SW 1271 (cell line): ENCODE data around the gene ZFYVE1.
"Not testable (repeated sequence)": the region's sequence is repeated elsewhere in the genome, so short reads cannot be mapped to it uniquely, and the experiment has no call there.

Experiments
- DNase-seq, 2 experiments: peaks; one replicate each; lab custom pipeline; 2025; lab: John Stamatoyannopoulos, UW

The ZFYVE1 gene

DNA sequence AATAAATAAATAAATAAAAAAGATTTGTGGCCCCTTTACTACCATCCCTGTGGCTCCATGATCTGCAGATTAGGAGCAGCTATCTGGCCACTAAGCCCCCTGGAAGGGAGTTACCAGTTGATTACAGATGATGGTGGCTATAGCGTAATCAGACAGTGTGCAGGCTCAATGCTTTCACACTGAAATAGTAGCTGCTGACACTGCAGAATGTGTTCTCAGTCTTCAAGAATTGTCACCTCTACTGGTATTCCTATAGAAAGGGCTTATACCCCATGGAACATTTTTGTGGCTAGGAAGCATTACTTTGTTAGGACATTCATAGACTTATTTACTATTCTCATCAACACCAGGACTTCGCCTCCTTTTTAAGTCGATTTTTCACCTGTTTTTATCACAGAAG, 69.7 kb downstream of the ZFYVE1 start:
- no peak for DNase-seq

DNA sequence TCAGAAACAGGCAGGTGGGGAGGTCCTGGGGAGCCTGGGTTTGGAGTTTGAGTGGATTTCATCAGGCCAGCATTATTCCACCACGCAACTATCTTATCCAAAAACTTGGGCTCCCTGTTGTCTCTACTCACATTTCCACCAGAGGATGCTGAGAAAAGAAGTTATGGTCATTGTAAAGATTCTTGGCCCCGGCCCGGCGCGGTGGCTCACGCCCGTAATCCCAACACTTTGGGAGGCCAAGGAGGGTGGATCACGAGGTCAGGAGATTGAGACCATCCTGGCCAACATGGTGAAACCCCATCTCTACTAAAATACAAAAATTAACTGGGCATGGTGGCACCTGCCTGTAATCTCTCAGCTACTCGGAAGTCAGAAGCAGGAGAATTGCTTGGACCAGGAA, 70.2 kb downstream of the ZFYVE1 start:
- DNase-seq = not testable (repeated sequence)

DNA sequence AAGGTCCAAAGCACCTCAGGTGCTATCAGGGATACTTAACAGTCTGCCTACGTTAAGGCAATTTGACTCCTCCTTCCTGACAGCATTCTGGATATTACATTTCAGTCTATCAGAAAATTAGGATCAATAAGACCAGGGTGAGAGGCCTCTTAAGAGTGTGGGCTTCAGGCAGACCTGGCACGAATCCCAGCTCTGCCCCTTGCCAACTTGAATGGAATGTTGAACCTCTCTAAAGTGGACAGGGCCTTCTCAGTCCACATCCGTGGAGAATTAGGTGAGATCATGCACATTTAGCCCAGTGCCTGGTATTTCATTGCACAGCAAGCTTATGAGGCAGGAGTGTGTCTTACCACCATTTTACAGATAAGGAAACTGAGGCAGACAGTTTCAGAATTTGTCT, 74.7 kb downstream of the ZFYVE1 start:
- no peak for DNase-seq

DNA sequence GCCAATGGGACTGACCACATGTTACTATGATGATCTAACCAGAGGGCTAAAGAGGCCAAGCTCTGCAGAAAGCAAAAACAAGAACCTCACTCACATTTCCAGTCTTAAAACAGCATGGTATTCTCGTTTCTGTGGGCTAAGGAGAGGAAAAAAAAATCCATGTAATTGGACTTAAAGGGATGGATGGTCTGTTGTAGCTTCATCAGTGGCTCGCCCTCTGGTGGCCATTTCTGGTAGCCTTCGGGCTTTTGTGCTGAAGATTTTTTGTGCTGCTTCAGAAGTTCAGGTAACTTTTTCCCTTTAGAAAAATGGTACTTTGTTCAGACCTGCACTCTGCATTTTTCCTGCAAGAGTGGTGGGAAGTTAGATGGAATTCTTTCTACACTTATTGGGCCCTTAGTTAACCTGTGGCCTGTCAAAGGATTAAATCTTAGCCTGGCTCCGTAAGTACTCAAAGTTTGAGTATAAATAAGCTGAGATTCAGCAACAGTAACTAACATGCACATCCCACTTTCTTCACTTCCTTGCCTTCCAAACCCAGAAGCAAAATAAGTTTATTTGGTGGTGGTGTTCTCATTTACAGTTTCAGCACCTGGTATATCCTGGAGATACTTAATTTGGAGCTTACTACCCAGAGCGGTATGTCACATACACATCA, 78.3 kb downstream of the ZFYVE1 start:
- DNase-seq = peak in 1 of 2 experiments; percentile 50

DNA sequence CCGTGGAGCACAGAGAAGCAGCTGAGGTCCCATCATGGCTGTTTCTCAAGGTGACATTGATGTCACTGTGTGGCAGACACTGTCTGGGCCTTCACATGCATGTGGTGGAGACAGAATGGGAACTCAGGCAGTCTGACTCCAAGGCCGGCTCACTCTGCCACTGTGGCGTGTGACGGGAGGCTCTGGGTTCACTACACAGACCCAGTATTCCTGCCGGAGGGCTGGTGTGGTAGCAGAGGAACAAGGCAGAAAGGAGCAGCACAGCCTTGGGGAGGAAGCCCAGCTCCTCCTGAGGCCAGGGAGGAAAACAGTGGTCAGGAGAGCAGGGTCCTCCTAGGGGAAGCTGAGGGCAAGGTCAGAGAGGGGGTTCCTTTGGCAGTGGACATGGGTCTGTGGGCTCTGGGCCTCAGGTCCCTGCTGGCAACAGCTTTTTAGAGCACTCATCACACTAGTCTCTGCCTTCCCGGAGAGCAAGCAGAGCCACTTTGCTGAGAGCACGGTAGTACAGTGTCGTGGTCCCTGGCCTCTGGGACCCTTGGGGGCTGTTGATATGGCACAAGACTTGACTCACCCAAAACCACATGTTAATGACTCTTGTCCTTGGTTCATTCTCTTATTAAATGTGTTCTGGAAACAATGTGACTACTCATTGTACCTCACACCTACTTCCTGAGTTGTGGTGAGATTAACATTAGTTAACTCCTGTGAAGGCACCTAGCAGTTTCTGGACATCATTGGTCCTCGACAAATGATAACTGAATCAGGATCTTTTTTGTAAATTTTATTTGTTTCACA, 79.3 kb downstream of the ZFYVE1 start:
- no peak for DNase-seq

DNA sequence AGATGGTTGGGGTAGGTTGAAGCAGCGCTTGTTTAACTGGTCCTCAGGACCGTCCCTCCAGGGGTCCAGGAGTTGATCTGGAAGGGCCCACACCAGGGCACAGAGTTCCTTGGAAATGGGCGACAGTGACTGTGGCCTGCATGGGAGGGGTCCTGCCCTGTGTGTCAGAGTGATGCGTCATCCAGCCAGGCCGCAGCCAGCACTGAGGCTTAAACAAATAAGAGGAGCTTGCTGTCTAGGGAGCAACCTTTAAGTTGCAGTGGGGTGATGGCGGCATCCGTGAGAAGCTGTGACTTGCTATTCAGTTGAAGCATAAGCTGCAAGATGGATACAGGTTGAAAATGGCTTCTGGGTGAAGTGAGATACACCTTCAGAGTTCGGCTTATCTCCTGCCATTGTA, 80.4 kb downstream of the ZFYVE1 start:
- DNase-seq = no peak

DNA sequence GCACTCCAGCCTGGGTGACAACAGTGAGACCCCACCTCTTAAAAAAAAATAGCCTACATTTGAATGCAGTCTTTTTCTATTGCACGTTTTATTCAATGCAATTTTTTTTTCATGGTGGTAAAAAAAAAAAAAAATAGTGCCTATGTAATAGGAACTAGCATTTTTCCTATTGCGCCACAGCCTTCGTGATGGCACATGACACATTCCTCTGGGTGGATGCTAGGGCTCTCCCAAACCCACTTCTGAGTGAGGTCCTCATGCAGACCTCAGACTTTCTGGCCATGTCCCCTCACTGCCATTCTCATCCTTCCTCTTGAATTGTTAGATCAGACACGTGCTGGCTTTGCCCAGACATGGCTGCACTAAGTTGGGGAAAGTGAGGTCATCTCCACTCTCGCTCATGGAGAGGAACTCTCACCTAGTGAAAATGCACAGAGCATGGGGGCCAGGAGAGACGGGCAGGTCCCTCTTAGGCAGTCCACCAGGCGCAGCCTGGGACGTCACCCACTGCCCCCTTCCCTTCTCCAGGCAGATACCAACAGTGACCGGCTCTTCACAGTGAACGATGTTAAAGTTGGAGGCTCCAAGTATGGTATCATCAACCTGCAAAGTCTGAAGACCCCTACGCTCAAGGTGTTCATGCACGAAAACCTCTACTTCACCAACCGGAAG, 81.4 kb downstream of the ZFYVE1 start:
- no peak for DNase-seq

DNA sequence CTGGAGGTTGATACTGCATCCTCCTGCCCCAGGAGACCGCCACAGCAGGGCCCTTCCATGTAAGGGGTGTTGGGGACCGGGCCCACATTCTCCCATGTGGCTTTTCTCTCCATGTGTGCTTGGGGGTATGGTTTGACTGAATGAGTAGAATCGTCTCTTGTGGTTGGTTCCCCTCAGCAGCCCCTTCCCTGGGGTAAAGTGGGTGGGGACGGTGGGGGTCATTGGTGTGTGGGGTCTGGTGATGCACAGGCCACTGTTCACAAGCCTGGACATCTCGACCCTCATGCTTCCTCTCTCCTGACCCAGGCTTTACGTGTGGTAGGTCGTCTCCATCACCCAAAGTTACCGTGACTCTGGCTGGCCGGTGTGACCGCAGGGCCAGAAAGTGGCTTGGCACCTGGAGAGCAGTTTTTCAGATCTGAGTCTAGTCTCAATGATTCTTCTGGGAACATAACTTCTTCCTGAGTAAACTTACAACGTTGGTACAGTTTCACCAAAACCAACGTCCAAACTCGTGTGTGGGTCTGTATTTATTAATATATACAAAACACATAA, 83.0 kb downstream of the ZFYVE1 start:
- no peak for DNase-seq

DNA sequence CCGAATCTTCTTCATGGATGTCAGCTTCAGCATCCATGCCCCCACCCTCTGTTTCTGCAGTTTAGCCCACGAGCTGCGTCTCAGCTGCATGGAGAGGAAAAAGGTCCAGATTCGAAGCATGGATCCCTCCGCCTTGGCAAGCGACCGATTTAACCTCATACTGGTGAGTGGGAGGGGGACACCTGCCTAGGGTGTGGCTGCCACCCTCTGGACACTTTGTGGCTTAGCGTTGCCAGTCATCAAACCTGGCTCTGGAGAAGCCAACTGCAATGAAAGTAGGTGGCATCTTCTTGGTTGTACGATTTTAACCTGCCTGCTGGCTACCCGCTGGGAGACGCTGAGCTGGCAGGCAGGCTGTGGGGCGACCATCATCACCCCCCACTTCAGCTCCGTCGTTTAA, 84.0 kb downstream of the ZFYVE1 start:
- DNase-seq = no peak

DNA sequence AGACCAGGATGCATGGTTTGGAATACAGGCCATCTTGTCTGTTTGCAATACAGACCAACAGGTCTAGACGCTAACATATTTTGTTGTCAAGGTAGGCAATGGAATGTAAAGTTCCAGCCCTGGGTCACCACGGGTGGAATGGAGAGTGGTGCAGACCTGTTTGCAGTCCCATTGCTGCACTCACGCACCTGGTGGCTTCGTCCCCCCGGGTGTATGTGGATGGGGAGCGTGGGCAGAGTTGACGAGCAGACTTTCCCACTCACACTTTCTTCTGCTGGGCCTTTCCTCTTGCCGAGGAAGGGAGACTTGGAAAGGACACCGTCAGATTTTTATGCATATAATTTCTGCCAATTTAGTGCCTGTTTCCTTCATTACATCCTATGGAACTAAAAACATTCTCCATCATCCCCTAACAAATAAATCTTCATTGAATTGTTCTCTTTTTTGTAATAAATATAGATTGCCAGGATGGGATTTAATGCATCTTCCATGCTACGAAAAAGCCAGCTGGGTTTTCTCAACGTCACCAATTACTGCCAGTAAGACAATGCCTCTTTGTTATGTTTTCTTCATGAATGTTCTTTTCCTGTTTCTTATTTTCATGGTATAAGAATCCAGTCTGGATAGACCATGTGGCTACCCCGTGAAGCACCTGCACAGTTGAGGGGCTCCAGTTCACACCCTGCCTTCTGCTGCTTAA, 85.5 kb downstream of the ZFYVE1 start:
- DNase-seq = no peak

DNA sequence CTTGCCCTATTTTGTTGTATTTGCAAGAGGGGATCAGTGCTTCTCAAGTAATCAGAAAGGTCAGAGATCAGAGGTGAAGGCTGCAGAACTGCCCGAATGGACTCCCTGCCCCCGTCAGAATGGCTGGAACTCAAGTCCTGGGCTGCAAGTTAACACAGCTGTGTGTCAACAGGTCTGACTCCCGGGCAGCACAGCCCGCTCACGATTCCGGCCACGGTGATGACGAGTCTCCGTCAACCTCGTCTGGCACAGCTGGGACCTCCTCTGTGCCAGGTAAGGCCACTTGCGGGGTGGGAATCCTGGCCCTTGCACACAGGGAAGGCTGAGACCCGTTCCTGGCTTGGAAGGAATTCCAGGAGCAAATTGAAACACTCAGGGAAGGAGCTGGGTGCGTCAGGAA, 87.3 kb downstream of the ZFYVE1 start:
- no peak for DNase-seq

DNA sequence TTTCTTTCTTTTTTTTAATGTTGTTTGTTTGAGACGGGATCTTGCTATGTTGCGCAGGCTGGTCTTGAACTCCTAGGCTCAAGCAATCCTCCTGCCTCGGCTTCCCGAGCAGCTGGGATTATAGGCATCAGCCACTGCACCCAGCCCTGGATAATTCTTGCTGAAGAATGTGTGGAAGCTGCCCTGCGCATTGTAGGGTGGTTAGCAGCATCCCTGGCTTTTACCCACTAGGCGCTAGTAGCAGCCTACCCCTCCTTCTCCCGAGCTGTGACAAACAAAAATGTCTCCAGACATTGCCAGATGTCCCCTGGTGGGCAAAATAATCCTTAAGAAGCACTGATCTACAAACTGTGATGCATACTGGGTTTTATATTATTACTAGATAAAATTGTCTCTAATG, 94.0 kb downstream of the ZFYVE1 start:
- no peak for DNase-seq

DNA sequence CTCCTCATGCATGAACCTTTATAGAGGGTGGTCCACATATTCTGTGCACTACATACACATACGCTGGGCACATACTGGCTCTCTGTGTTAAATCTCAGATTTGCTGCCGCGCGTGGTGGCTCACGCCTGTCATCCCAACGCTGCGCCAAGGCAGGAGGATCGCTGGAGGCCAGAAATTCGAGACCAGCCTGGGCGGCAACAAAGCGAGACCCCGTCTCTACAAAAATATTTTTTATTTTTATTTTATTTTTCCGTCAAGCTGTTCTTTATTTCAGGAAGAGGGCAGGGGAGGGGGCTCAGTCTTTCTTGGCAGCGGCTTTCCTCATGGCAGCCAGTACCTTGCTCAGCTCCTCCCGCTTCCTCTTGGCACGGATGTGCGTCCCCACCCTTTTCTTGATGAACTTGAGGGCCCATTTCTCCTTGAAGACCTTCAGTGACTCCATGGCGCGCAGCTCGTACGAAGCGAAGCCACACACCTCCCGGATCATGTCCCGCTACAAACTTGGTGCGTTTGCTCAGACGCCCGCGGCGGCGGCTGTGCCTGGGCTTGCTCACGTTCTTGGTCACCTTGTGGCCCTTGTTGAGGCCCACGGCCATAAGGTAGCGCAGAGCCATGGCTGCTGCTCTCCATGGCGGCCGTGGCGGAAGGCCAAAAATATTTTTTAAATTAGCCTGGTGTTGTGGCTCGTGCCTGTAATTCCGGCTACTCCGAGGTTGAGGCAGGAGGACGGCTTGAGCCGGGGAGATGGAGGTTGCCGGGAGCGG, 97.4 kb downstream of the ZFYVE1 start:
- DNase-seq = no peak

DNA sequence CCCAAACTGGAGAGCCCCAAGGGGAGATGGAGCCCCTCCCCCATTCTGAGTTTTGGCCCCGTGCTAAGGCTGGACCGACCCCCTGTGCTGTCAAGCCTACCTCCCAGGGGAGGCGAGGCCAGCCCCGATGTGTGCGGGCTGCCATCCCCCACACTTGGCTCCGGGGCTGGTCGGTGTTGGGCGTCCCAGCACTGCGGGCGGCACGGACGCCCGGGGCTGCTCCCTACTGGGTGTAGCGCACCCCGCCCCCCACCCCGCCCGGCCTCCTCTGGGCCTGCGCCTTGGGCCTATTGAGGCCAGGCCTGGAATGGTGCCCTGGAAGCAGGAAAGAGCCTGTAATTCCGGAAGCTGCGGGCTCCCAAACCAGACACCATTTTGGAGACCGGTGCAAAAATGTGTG, 98.0 kb downstream of the ZFYVE1 start:
- no peak for DNase-seq

DNA sequence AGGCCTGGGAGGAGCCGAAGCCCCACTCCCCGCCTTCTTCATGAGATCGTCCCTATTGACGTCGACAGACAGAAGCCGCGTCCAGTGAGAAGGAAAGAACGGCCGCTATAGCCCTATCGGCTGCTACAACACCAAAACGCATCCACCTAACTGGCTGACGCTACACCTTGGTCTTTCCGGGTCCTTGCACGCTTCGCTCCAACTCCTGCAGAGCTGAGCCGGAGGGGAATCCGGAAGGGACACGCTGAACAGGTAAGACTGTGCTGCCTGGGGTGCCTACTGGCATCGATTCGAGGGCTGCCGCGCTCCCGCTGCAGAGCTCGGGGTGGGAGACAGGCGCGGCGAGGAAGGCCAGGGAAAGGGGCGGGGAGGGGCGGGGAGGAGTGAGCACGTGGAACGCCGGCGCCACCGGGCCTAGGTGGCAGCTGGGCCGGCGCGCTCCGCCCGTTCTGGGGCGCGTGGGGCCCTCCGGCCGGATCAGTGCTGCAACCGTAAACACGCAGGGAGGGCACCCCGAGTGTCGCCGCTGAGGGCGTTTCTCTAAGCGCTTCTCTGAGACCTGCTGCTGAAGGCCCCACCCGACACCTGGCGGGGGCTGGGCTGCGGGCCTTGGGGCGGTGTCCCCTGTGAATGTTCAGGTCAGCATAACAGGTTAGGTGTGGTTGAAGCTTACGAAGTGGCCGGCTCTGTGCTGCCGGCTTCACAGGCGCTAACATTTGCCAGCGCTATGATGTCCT, 100.4 kb downstream of the ZFYVE1 start, which contains the start of gene DCAF4:
Gene DCAF4 (plus strand): TSS at position 173 of the 737 bp plus-strand sequence. CDS start 11,515 bp downstream, outside the sequence.
- peak; percentile 97 to 99 for DNase-seq

DNA sequence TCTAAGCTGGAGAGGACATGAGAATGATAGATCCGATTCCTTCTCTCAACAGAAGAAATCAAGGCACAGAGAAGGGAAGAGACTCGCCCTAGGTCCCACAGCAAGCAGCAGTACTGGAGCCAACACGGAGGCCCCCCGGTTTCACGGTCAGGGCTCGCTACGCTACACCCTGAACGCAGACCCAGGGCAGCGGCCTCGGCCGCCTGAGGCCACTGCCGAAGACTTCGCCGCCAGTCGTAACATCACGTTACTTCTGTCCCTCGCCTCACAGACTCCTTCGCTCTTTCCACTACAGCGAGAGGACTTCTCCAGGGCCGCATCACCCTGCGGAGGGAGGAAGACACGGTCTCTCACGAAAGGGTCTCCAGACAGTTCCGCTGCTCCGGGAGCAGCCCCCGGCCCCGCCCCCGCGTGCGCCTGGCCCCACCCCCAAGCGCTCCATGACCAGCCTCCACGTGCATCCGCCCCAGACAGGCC, 101.1 kb downstream of the ZFYVE1 start:
- DNase-seq = no peak

DNA sequence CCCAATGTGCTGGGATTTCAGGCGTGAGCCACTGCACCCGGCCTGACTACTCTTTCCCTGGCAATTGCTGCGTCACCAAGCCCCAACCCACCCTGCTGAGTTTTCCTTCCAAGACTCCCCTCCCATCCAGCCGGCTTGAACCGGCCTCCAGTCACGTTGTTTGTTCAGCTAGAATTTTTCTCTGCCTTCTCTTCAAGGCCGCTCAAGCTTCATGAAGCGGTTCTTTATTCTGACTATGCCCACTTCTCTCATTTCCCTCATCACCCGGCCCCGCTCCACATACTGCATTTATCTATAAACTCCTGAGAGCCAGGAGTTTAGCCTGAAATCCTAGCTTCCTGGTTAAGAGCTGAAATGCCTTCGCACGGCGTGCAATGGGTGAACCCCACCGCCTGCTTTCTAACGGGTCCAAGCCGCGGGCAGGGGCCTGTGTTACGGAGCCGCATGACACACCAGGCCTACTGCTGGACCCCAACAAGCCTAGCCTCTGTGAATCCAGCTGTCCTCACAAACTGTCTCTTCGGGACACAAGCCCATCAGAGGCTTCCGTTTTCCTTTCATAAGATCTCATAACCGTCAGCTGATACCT, 101.6 kb downstream of the ZFYVE1 start:
- DNase-seq = no peak

DNA sequence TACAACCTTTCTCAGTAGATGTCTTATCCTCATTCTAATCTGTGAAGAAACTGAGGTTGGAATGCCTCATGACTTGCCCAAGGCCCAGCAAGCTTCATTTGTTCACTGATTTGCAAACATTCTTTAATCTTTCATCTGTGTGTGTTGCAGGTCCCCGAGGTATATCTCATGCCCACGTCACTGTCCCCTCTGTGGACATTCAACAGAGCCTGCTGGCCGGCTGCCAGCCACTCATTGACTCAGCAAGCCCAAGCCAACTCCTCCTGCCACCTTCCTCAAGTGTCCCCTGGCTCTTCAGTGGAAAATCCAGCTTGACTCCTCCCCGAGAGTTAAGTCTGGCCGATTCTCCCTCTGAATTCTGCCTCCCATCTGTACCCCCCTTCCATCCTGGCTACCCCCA, 102.6 kb downstream of the ZFYVE1 start:
- DNase-seq = no peak

DNA sequence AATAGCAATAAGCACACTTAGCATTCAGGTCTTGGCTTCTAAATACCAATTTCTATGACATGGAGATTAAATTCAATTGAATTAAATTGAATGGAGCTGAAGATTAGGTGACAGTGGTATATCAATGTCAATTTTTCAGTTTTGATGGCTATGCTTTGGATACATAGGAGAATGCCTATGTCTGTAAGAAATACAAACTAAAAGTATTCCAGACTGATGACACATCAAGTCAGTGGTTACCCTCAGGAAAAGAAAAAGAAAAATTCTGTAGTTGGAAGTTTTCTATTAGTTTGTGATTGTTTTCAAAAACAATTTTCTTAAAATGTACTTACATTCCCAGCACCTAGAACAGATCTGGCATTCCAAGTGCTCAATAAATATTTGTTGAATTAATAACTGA, 105.5 kb downstream of the ZFYVE1 start:
- no peak for DNase-seq

DNA sequence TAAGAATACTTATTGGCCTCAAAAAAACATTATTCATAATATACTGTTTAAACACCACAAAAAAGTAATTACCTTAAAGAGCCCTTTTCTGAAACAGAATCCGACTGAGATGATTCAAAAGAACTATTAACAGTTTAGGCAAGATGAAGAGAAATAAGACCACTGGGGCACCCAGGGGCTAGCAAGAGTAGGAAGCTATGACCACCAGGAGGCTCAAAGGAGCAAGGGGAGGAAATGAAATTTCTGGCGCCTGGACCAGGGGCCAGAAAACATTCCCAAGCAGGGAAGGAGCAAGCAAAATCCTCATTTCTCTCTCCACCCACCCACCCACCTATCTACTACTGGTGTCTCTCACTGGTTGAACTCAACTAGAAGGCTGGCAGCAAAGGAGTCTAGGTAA, 106.9 kb downstream of the ZFYVE1 start:
- no peak for DNase-seq
